ENCODE results near the gene ARID3B.

ARID3B gene

GRCh38 chr15:74528876-74529275, 12.1 kb upstream of the ARID3B start:
- no peak overlapping the region for H3K4me3 ChIP-seq (replicated peaks; ENCODE audit: low read depth, low read length)

DNA sequence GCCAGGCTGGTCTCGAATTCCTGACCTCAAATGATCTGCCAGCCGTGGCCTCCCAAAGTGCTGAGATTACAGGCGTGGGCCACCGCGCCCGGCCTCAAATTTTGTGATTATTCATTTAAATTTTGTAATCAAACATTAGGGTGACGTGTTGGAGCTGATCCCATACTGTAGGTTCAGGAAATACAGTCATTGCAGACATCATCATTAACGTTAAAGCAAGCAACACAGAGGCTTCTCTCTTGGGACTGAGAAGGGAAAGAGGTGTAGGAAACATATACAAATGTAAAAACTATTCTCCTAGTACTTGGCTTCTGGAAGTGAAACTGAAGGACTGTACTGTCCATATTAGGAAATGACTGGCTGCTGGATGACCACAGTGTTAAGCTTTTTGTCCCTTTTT, 11.1 kb upstream of the ARID3B start:
- no peak for DNase-seq (ENCODE audit: extremely low read depth, insufficient read length)
- no peak for TF ChIP-seq CTCF (IDR thresholded peaks at IDR 0.05; ENCODE audit: insufficient read depth, low read length, poor library complexity, severe bottlenecking)
- Histone ChIP-seq H3K27me3 (replicated peaks; ENCODE audit: control insufficient read depth, insufficient read depth, low read length) (no peaks in the 10 kb centered on the region), H3K36me3 (ENCODE audit: control insufficient read depth, insufficient read depth, low read length) (no peaks in the 10 kb centered on the region), H3K4me3 (replicated peaks; ENCODE audit: low read depth, low read length) (no peak overlapping the region)

More at GRCh38 chr15:74528876-74529275, 12.1 kb upstream of the ARID3B start:
- H3K36me3 ChIP-seq (ENCODE audit: control insufficient read depth, insufficient read depth, low read length), result no peaks in the 10 kb centered on the region
- no peak for TF ChIP-seq CTCF (IDR thresholded peaks at IDR 0.05; ENCODE audit: insufficient read depth, low read length, poor library complexity, severe bottlenecking)
- H3K27me3 ChIP-seq (replicated peaks; ENCODE audit: control insufficient read depth, insufficient read depth, low read length), result no peaks in the 10 kb centered on the region
- DNase-seq (ENCODE audit: extremely low read depth, insufficient read length), result no peak

DNA sequence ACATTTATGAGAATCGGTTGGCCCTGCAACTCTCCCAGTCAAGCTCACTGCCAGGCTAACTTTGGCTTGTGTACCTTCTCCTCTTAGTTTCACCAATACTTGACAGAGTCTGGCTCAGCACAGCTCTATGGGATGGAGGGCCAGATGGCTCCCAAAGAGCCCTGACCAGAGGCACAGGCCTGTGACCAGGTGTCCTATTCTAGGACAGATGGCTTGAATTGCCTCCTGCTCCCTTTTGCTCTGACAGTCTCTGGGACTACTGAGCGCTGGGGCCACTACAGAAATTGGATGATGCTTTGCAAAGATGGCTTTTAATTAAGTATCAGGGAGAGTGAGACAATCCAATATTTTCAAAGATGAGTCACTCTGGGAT, 10.3 kb upstream of the ARID3B start:
- no peak for DNase-seq (ENCODE audit: extremely low read depth, insufficient read length)
- H3K27me3 ChIP-seq (replicated peaks; ENCODE audit: control insufficient read depth, insufficient read depth, low read length), result no peaks in the 10 kb centered on the region
- H3K4me3 ChIP-seq (replicated peaks; ENCODE audit: low read depth, low read length), result no peak overlapping the region
- TF ChIP-seq CTCF (IDR thresholded peaks at IDR 0.05; ENCODE audit: insufficient read depth, low read length, poor library complexity, severe bottlenecking), result no peak
- H3K36me3 ChIP-seq (ENCODE audit: control insufficient read depth, insufficient read depth, low read length), result no peaks in the 10 kb centered on the region

GRCh38 chr15:74531144-74531811, 9.7 kb upstream of the ARID3B start:
- no peaks in the 10 kb centered on the region for H3K27me3 ChIP-seq (replicated peaks; ENCODE audit: control insufficient read depth, insufficient read depth, low read length)
- TF ChIP-seq CTCF (IDR thresholded peaks at IDR 0.05; ENCODE audit: insufficient read depth, low read length, poor library complexity, severe bottlenecking), result no peak
- no peak overlapping the region for H3K4me3 ChIP-seq (replicated peaks; ENCODE audit: low read depth, low read length)
- H3K36me3 ChIP-seq (ENCODE audit: control insufficient read depth, insufficient read depth, low read length), result no peaks in the 10 kb centered on the region
- DNase-seq (ENCODE audit: extremely low read depth, insufficient read length), result no peak

GRCh38 chr15:74535388-74536084, 5.5 kb upstream of the ARID3B start:
- no peak for DNase-seq (ENCODE audit: extremely low read depth, insufficient read length)
- no peaks in the 10 kb centered on the region for H3K27me3 ChIP-seq (replicated peaks; ENCODE audit: control insufficient read depth, insufficient read depth, low read length)
- no peak overlapping the region for H3K4me3 ChIP-seq (replicated peaks; ENCODE audit: low read depth, low read length)
- no peak for TF ChIP-seq CTCF (IDR thresholded peaks at IDR 0.05; ENCODE audit: insufficient read depth, low read length, poor library complexity, severe bottlenecking)
- H3K36me3 ChIP-seq (ENCODE audit: control insufficient read depth, insufficient read depth, low read length), result no peaks in the 10 kb centered on the region
